Endodermal cell (in vitro differentiated cells): ENCODE data around the gene RAI14. TPM values are rescaled to one million over a fixed set of nuclear protein-coding genes. Genes with fewer than 3 reads are reported as not detected.
"Not testable (repeated sequence)": the region's sequence is repeated elsewhere in the genome, so short reads cannot be mapped to it uniquely, and the experiment has no call there.

Source experiments
- DNase-seq: peaks from one replicate; pipeline ENCODE4 v3.0.0-alpha.2; 2017
- H3K27ac ChIP-seq: 2 replicates; pipeline ENCODE4 v1.5.1; 2013; ENCODE audit warnings: mild to moderate bottlenecking, low read depth, low read length, moderate library complexity
- H3K27me3 ChIP-seq: 2 replicates; pipeline ENCODE4 v1.6.1; 2013; ENCODE audit warnings: mild to moderate bottlenecking, low read length, moderate library complexity; ENCODE audit not compliant: insufficient read depth, control insufficient read depth, poor library complexity, severe bottlenecking
- H3K36me3 ChIP-seq: 2 replicates; pipeline ENCODE4 v1.7.0; 2013; ENCODE audit warnings: mild to moderate bottlenecking, low read length, moderate library complexity; ENCODE audit not compliant: control insufficient read depth, insufficient read depth
- H3K4me1 ChIP-seq: one replicate; pipeline ENCODE4 v1.7.0; 2013; ENCODE audit warnings: low read length; ENCODE audit not compliant: control insufficient read depth, insufficient read depth
- H3K4me3 ChIP-seq: 2 replicates; pipeline ENCODE4 v1.5.1; 2013; ENCODE audit warnings: mild to moderate bottlenecking, low read length, moderate library complexity
- H3K9ac ChIP-seq: 2 replicates; pipeline ENCODE4 v1.6.1; 2013; ENCODE audit warnings: mild to moderate bottlenecking, low read length, moderate library complexity; ENCODE audit not compliant: poor library complexity, severe bottlenecking; ENCODE audit errors: extremely low read depth
- H3K9me3 ChIP-seq: 2 replicates; pipeline ENCODE4 v1.6.1; 2013; ENCODE audit warnings: mild to moderate bottlenecking, low read length, moderate library complexity; ENCODE audit not compliant: control insufficient read depth
- H3K27ac Mint-ChIP-seq: 2 replicates; pipeline ENCODE4 v1.8.0; 2020; ENCODE audit warnings: mixed read lengths
- H3K27me3 Mint-ChIP-seq: 2 replicates; pipeline ENCODE4 v1.8.0; 2021; ENCODE audit warnings: mild to moderate bottlenecking, mixed read lengths; ENCODE audit not compliant: insufficient read depth
- H3K36me3 Mint-ChIP-seq: 2 replicates; pipeline ENCODE4 v1.8.0; 2020; ENCODE audit warnings: low read depth, mixed read lengths
- H3K4me1 Mint-ChIP-seq: 2 replicates; pipeline ENCODE4 v1.8.0; 2020; ENCODE audit warnings: mixed read lengths
- H3K4me3 Mint-ChIP-seq: 2 replicates; pipeline ENCODE4 v1.8.0; 2020; ENCODE audit warnings: mild to moderate bottlenecking, moderate library complexity, mixed read lengths
- H3K9me3 Mint-ChIP-seq: 2 replicates; pipeline ENCODE4 v1.8.0; 2020; ENCODE audit warnings: mild to moderate bottlenecking, mixed read lengths
- WGBS, 2 experiments: methylation state at CpG; one replicate each; pipeline versions ENCODE4 v1.1.5 to v1.1.7; 2013; ENCODE audit warnings: missing lambda C conversion rate in 2 of 2, mixed read lengths in 1 of 2; ENCODE audit not compliant: insufficient coverage in 1 of 2, insufficient read length in 1 of 2; 5-methylcytosine and 5-hydroxymethylcytosine counted together
- total RNA-seq, 2 donors: library from RNA; stranded (reverse); fragmentation: NEBNext Ultra II Directional in 1 of 2; extraction: Animal tissue kit (Norgen Biotek cat#: 25700) in 1 of 2; gene quantifications; 2 replicates in 1 of 2; 3 replicates in 1 of 2; pipeline ENCODE4 v1.2.1, GENCODE V29; 2021
- TF ChIP-seq, protein P1 (sequence below): fragments of 200-600 bp; sonication (generic); conservative IDR thresholded peaks from 2 replicates; pipeline ENCODE4 v1.5.0; 2021; ENCODE audit warnings: antibody characterized with exemption, mild to moderate bottlenecking

The RAI14 gene
- total RNA-seq, 2 donors from 2014 or later, result 66.6 to 87.5 TPM

DNA sequence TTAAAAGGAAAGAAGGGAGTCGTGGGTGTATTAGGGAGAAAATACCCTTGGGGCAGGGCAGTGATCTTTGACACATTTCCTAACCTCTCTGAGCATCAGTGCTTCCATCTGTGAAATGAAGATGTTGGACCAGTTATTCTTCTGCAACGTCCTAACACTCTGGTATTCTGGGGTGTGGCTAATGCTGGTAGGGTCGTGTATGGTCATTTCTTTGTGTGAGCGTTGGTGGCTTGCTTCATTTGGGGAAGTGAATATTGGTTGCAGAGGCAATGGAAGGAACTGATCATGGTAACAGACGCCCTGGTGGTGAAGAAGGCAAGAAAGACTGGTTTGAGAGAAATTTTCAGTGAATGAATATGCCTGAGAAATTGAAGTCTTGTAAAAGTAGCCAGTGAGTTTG lies 114.9 kb downstream of the RAI14 start:
- no peak overlapping the region for H3K4me3 Mint-ChIP-seq
- no peak for DNase-seq
- H3K27ac Mint-ChIP-seq, result no peak overlapping the region
- Histone ChIP-seq H3K9me3 (peaks cover 15% of the 10 kb centered on the region), H3K4me3 (no peak overlapping the region), H3K9ac (no peak overlapping the region), H3K4me1 (no peaks in the 10 kb centered on the region), H3K36me3 (peaks cover 16% of the 10 kb centered on the region), H3K27me3 (no peaks in the 10 kb centered on the region), H3K27ac (no peak overlapping the region)
- H3K4me1 Mint-ChIP-seq, result no peaks in the 10 kb centered on the region
- H3K36me3 Mint-ChIP-seq, result peaks cover 49% of the 10 kb centered on the region
- TF ChIP-seq, protein P1, sequence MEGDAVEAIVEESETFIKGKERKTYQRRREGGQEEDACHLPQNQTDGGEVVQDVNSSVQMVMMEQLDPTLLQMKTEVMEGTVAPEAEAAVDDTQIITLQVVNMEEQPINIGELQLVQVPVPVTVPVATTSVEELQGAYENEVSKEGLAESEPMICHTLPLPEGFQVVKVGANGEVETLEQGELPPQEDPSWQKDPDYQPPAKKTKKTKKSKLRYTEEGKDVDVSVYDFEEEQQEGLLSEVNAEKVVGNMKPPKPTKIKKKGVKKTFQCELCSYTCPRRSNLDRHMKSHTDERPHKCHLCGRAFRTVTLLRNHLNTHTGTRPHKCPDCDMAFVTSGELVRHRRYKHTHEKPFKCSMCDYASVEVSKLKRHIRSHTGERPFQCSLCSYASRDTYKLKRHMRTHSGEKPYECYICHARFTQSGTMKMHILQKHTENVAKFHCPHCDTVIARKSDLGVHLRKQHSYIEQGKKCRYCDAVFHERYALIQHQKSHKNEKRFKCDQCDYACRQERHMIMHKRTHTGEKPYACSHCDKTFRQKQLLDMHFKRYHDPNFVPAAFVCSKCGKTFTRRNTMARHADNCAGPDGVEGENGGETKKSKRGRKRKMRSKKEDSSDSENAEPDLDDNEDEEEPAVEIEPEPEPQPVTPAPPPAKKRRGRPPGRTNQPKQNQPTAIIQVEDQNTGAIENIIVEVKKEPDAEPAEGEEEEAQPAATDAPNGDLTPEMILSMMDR, result peak; percentile 36
- peaks cover 31% of the 10 kb centered on the region for H3K9me3 Mint-ChIP-seq
- WGBS, 2 experiments, result 86 to 89% methylated on average over 4 to 5 of the region's 5 CpGs
- H3K27me3 Mint-ChIP-seq, result no peaks in the 10 kb centered on the region

- no peaks in the 10 kb centered on the region for H3K27me3 Mint-ChIP-seq
- H3K4me3 Mint-ChIP-seq, result no peak overlapping the region
- Histone ChIP-seq H3K36me3 (peaks cover 11% of the 10 kb centered on the region), H3K4me1 (no peaks in the 10 kb centered on the region), H3K9me3 (peaks cover 20% of the 10 kb centered on the region), H3K27me3 (no peaks in the 10 kb centered on the region), H3K27ac (no peak overlapping the region), H3K9ac (no peak overlapping the region), H3K4me3 (no peak overlapping the region)
- peaks cover 37% of the 10 kb centered on the region for H3K36me3 Mint-ChIP-seq
- 92 to 100% methylated on average over 1 to 4 of the region's 4 CpGs for WGBS, 2 experiments
- peaks cover 22% of the 10 kb centered on the region for H3K9me3 Mint-ChIP-seq
- H3K27ac Mint-ChIP-seq, result no peak overlapping the region
- TF ChIP-seq, protein P1, result no peak
- DNase-seq, result no peak
- no peaks in the 10 kb centered on the region for H3K4me1 Mint-ChIP-seq
These were observed 116.4 kb downstream of the RAI14 start for GRCh38 chr5:34772267-34773098.

DNA sequence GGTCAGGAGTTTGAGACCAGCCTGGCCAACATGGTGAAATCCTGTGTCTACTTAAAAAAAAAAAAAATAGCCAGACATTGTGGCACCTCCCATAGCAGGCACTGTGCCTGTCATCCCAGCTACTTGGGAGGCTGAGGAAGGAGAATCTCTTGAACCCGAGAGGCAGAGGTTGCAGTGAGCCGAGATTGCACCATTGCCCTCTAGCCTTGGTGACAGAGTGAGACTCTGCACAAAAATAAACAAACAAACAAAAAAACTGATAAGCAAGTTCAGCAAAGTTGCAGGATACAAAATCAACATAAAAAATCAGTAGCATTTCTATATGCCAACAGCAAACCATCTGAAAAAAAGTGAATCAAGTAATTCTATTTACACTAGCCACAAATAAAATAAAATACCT lies 118.0 kb downstream of the RAI14 start:
- Mint-ChIP-seq H3K27ac (no peak overlapping the region), H3K4me3 (no peak overlapping the region)
- 96 to 100% methylated on average over 1 to 2 of the region's 2 CpGs for whole genome bisulfite sequencing, 2 experiments

DNA sequence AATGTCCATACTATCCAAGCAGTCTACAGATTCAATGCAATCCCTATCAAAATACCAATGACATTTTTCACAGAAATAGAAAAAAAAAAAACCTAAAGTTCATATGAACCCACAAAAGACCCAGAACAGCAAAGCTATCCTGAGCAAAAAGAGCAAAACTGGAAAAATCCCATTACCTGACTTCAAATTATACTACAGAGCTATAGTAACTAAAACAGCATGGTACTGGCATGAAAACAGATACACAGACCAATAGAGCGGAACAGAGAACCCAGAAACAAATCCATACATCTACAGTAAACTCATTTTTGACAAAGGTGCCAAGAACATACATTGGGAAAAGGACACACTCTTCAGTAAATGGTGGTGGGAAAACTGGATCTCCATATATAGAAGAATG lies 118.5 kb downstream of the RAI14 start:
- not testable (repeated sequence) for H3K4me1 ChIP-seq, H3K9ac ChIP-seq, H3K4me1 Mint-ChIP-seq, H3K27me3 ChIP-seq, H3K27me3 Mint-ChIP-seq, H3K27ac Mint-ChIP-seq, H3K4me3 ChIP-seq, H3K4me3 Mint-ChIP-seq, H3K27ac ChIP-seq, DNase-seq
- H3K9me3 ChIP-seq, result peaks cover 29% of the 10 kb centered on the region
- Mint-ChIP-seq H3K9me3 (peaks cover 39% of the 10 kb centered on the region), H3K36me3 (peaks cover 47% of the 10 kb centered on the region)
- H3K36me3 ChIP-seq, result peaks cover 11% of the 10 kb centered on the region
- 100% methylated on average over 1 of the region's 1 CpG; no CpG with 5 or more reads in 1 of the 2 experiments for WGBS, 2 experiments

More for the DNA sequence above, 118.0 kb downstream of the RAI14 start:
- Histone ChIP-seq H3K27me3 (no peaks in the 10 kb centered on the region), H3K4me3 (no peak overlapping the region), H3K9me3 (peaks cover 29% of the 10 kb centered on the region), H3K4me1 (no peaks in the 10 kb centered on the region), H3K9ac (no peak overlapping the region), H3K36me3 (peaks cover 11% of the 10 kb centered on the region), H3K27ac (no peak overlapping the region)
- Mint-ChIP-seq H3K9me3 (peaks cover 35% of the 10 kb centered on the region), H3K27me3 (no peaks in the 10 kb centered on the region), H3K36me3 (peaks cover 43% of the 10 kb centered on the region), H3K4me1 (no peaks in the 10 kb centered on the region)
- TF ChIP-seq, protein P1, result no peak
- no peak for DNase-seq
